Breast epithelium (tissue), 4 donors: ENCODE results near the gene AGRN. TPM values are rescaled to one million over a fixed set of nuclear protein-coding genes. Genes with fewer than 3 reads are reported as not detected.

Experiments used
- DNase-seq, 2 donors: peaks; one replicate each; pipeline ENCODE4 v3.0.0-alpha.2; 2019; ENCODE audit warnings: low spot score in 2 of 2
- H3K27ac ChIP-seq, 2 donors: fragments of 200-600 bp; sonication (generic) in 1 of 2; one replicate each; pipeline ENCODE4 v1.5.1; 2016 to 2019; ENCODE audit warnings: mild to moderate bottlenecking in 1 of 2
- H3K27me3 ChIP-seq, 2 donors: fragments of 200-600 bp; sonication (generic) in 1 of 2; one replicate each; pipeline versions ENCODE4 v1.5.1 to v1.6.0; 2017 to 2019; ENCODE audit warnings: control low read depth in 1 of 2, mild to moderate bottlenecking in 1 of 2
- H3K36me3 ChIP-seq: fragments of 200-600 bp; one replicate; pipeline ENCODE4 v1.5.1; 2019
- H3K4me1 ChIP-seq, 2 donors: fragments of 200-600 bp; sonication (generic); one replicate each; pipeline ENCODE4 v1.5.1; 2016 to 2019; ENCODE audit warnings: control low read depth in 1 of 2
- H3K4me3 ChIP-seq, 3 donors: fragments of 200-600 bp; sonication (generic); 1 replicate in 2 of 3; 2 replicates in 1 of 3; pipeline ENCODE4 v1.5.1; 2016 to 2019; ENCODE audit warnings: mild to moderate bottlenecking in 3 of 3, moderate library complexity in 2 of 3
- H3K9me3 ChIP-seq, 2 donors: fragments of 200-600 bp; sonication (generic) in 1 of 2; one replicate each; pipeline ENCODE4 v1.5.1; 2016 to 2019; ENCODE audit warnings: control low read depth in 1 of 2
- CTCF ChIP-seq, 3 donors: fragments of 450-650 bp; IDR thresholded peaks; one replicate each; pipeline ENCODE4 v1.5.1; 2016 to 2017; ENCODE audit warnings: antibody characterized with exemption in 3 of 3, mild to moderate bottlenecking in 3 of 3, moderate library complexity in 3 of 3
- POLR2A ChIP-seq: fragments of 450-650 bp; IDR thresholded peaks from one replicate; pipeline ENCODE4 v1.6.1; 2016; ENCODE audit warnings: antibody characterized with exemption, mild to moderate bottlenecking, moderate library complexity
- POLR2AphosphoS5 ChIP-seq, 3 donors: sonication (generic); formaldehyde crosslinking; IDR thresholded peaks; one replicate each; pipeline ENCODE4 v1.6.1; 2017; ENCODE audit warnings: antibody characterized with exemption in 3 of 3
- intact Hi-C: fragments of 100-400 bp; cut with DNase I; formaldehyde crosslinking; loops from one replicate; pipeline ENCODE4 v1.15.1; 2023; ENCODE audit warnings: low total_unique reads
- total RNA-seq, 3 donors: library from RNA; depleted of rRNA; stranded (reverse); fragments of >200 nt; gene quantifications; one replicate each; pipeline ENCODE4 v1.1.0, GENCODE V29; 2016

Gene AGRN
- total RNA-seq, 3 donors from 2014 or later, result 9.1 to 37.0 (median 30.5) TPM

DNA sequence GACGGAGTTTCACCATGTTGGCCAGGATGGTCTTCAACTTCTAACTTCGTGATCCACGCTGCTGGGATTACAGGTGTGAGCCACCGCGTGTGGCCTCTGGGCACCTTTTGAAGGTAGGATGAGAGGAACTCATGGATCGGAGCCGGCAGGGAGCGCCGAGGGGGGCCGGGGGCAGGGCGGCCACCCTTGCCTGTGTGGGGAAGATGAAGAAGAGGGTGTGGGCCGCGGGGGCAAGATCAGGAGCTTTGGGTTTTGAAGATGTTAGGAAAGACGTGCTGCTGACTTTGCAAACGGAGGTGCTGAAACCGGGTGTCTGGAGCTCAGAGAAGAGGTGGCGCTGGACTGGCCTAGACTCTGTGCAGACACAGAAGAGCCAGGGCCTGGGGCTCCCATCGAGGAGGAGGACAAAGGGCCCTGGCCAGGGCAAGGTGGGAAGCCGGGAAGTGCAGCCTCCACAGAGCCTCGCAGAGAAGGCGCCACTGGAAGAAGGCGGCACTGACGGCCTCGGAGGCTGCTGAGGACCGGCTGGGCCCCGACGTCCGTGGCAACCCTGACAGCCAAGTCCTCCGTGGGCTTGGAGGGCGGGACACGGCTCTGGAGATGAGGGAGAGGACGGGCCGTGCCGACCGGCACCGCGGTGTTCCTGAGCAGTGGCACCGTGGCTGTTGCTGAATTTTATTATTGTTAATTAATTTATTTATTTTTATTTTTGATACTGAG, 40.5 kb downstream of the AGRN start:
- Histone ChIP-seq H3K27me3 (peaks cover 0 to 20% of the 10 kb centered on the region in 2 donors), H3K9me3 (no peaks in the 10 kb centered on the region), H3K36me3 (no peaks in the 10 kb centered on the region), H3K27ac (no peak overlapping the region), H3K4me1 (peaks cover 6 to 7% of the 10 kb centered on the region in 2 donors), H3K4me3 (peak overlapping the region in 2 of 3 donors; percentile 64 to 71)
- intact Hi-C loops, result loop anchor here (5.0 kb wide), 1 partner anchor 63 kb away; no protein-coding TSS in a partner anchor
- DNase-seq, result no peak
- no peak for TF ChIP-seq POLR2AphosphoS5 (IDR thresholded peaks at IDR 0.05)
- TF ChIP-seq CTCF (IDR thresholded peaks at IDR 0.05), result no peak
- no peak for TF ChIP-seq POLR2A

GRCh38 chr1:1061682-1062345, 41.9 kb downstream of the AGRN start:
- DNase-seq, result no peak
- H3K36me3 ChIP-seq, result no peaks in the 10 kb centered on the region
- H3K27me3 ChIP-seq, result peaks cover 0 to 20% of the 10 kb centered on the region in 2 donors
- no peaks in the 10 kb centered on the region for H3K9me3 ChIP-seq
- peaks cover 6 to 7% of the 10 kb centered on the region in 2 donors for H3K4me1 ChIP-seq
- TF ChIP-seq POLR2A (no peak), POLR2AphosphoS5 (IDR thresholded peaks at IDR 0.05) (no peak), CTCF (IDR thresholded peaks at IDR 0.05) (no peak)
- H3K27ac ChIP-seq, result no peak overlapping the region
- no peak overlapping the region for H3K4me3 ChIP-seq
- intact Hi-C loops, result loop anchor here (5.0 kb wide), 1 partner anchor 65 kb away; no protein-coding TSS in a partner anchor

DNA sequence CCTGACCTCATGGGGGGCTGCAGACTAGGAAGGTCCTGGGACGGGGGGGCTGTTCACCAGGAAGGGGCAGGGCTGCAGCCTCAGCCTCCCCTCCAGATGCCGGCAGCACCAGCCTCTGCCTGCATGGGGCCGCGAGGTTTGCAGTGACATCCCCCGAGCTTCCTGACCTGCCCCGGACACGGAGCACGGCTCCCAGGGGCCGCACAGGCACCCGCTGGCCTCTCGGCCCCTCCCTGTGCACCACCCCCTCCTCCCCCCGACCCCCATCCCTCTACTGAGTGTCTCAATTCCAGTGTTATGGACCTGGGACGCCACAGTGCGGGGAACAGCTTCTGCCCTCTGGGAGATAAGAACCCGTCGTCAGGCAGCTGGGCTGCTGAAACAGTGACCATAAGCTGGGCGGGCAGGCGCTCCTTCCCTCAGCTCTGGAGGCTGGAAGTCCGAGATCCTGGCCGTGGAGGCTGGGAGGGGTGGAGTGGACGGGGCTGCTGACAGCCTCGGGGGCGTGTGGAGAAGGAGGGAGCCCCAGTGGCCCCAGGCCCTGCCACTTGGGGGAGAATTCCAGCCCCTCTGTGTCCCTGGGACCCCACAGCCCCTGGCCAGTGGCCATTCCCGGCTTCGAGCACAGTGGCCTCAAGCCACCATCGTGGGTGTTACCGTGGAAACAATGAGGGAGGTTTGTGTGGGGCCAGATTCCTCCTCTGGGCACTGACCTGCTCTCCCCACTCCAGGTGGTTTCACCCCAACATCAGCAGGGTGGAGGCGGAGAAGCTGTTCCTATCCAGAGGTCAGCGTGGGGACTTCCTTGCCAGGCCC, 42.6 kb downstream of the AGRN start:
- peaks cover 0 to 20% of the 10 kb centered on the region in 2 donors for H3K27me3 ChIP-seq
- intact Hi-C loops, result loop anchor here (5.0 kb wide), 1 partner anchor 65 kb away; no protein-coding TSS in a partner anchor
- H3K4me1 ChIP-seq, result peaks cover 6 to 7% of the 10 kb centered on the region in 2 donors

DNA sequence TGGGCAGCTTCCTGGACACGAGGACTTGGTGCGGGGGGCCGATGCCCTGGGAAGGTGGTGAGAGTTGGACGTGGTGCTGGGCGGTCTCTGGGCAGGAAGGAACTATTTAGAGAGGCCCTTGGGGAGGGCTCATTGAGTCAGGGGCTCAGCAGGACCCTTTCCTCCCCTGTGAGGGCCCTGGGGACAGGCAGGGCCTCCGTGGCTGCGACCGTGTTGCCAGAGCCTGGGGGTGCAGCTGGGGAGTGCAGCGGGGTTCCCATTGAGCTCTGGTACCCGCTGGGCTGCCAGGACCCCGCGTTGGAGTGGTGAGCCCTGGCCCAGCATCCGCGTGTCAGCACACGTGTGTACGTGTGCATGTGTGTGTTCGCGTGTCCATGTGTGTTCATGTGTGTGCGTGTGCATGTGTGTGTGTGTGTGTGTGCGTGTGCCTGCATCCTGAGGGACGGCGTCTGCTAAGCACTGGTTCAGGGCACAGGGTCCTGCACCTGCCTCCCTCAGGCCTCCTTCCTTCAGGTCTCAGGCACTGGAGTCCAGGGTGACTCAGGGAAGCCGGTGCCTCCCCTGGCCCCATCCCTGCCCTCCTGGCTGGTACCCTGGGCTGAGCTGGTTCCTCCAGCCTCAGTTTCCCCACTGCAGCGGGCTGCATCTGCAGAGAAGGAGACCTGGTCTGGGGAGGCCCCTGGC, 43.5 kb downstream of the AGRN start:
- DNase-seq, result no peak
- TF ChIP-seq CTCF (IDR thresholded peaks at IDR 0.05), result no peak
- TF ChIP-seq POLR2A, result no peak
- TF ChIP-seq POLR2AphosphoS5 (IDR thresholded peaks at IDR 0.05), result no peak
- peak overlapping the region in 1 of 3 donors; percentile 49 for H3K4me3 ChIP-seq
- H3K27ac ChIP-seq, result no peak overlapping the region
- no peaks in the 10 kb centered on the region for H3K9me3 ChIP-seq
- H3K36me3 ChIP-seq, result no peaks in the 10 kb centered on the region
- intact Hi-C loops, result loop anchor here (5.0 kb wide), 1 partner anchor 66 kb away; no protein-coding TSS in a partner anchor
- H3K4me1 ChIP-seq, result peaks cover 6 to 11% of the 10 kb centered on the region in 2 donors
- peaks cover 0 to 23% of the 10 kb centered on the region in 2 donors for H3K27me3 ChIP-seq

More for the DNA sequence above, 42.6 kb downstream of the AGRN start:
- no peak for DNase-seq
- Histone ChIP-seq H3K4me3 (no peak overlapping the region), H3K27ac (no peak overlapping the region), H3K9me3 (no peaks in the 10 kb centered on the region), H3K36me3 (no peaks in the 10 kb centered on the region)
- TF ChIP-seq POLR2AphosphoS5 (IDR thresholded peaks at IDR 0.05), result no peak
- no peak for TF ChIP-seq POLR2A
- no peak for TF ChIP-seq CTCF (IDR thresholded peaks at IDR 0.05)
